B cell (primary cell): Measurements from ENCODE around the gene NDUFV3. TPM values are rescaled to one million over a fixed set of nuclear protein-coding genes. Genes with fewer than 3 reads are reported as not detected.

Experiments used
- ATAC-seq: fragments of 200-7000 bp; cut with Tn5 transposase; one replicate; pipeline ENCODE4 v1.10.0; 2021; ENCODE audit warnings: low read depth, mild to moderate bottlenecking, moderate number of reproducible peaks, moderate library complexity
- CTCF ChIA-PET: fragments of 350-600 bp; sonication (Branson Sonifier 250); formaldehyde crosslinking; loops from one replicate; lab custom pipeline; 2021; ENCODE audit warnings: antibody characterized with exemption, inconsistent platforms; lab: Charles Lee
- POLR2A ChIA-PET: fragments of 350-600 bp; sonication (Branson Sonifier 250); formaldehyde crosslinking; loops from one replicate; lab custom pipeline; 2021; ENCODE audit warnings: antibody characterized with exemption; lab: Charles Lee
- DNase-seq: peaks from one replicate; pipeline ENCODE4 v3.0.0; 2013
- H2AFZ ChIP-seq: 2 replicates; pipeline ENCODE4 v1.6.1; 2012; ENCODE audit warnings: mild to moderate bottlenecking, low read depth, low read length; ENCODE audit not compliant: insufficient read depth, poor library complexity, severe bottlenecking
- H3K27ac ChIP-seq, 2 donors: 1 replicate in 1 of 2; 2 replicates in 1 of 2; pipeline ENCODE4 v1.5.1; 2012 to 2013; ENCODE audit warnings: low read length in 2 of 2, mild to moderate bottlenecking in 2 of 2, moderate library complexity in 1 of 2
- H3K27me3 ChIP-seq, 4 experiments: fragments of 200-600 bp in 1 of 4; sonication (generic) in 1 of 4; replicated peaks in 1 of 4; 1 replicate in 2 of 4; 2 replicates in 2 of 4; pipeline versions ENCODE4 v1.6.1 to v1.7.0; 2013 to 2016; ENCODE audit warnings: low read length in 3 of 4, mild to moderate bottlenecking in 2 of 4, mixed read lengths in 1 of 4, moderate library complexity in 1 of 4; ENCODE audit not compliant: insufficient read depth in 4 of 4, control insufficient read depth in 3 of 4; ENCODE audit errors: control extremely low read depth in 1 of 4
- H3K36me3 ChIP-seq, 2 experiments: replicated peaks in 1 of 2; 1 replicate in 1 of 2; 2 replicates in 1 of 2; pipeline versions ENCODE4 v1.6.1 to v1.7.1; 2013; ENCODE audit warnings: low read length in 1 of 2; ENCODE audit not compliant: insufficient read depth in 2 of 2, control insufficient read depth in 1 of 2; ENCODE audit errors: control extremely low read depth in 1 of 2, extremely low read depth in 1 of 2
- H3K4me1 ChIP-seq, 2 donors: fragments of 200-600 bp in 1 of 2; sonication (generic) in 1 of 2; 1 replicate in 1 of 2; 2 replicates in 1 of 2; pipeline versions ENCODE4 v1.5.1 to v1.6.1; 2013 to 2017; ENCODE audit warnings: low read length in 2 of 2; ENCODE audit not compliant: control insufficient read depth in 2 of 2, insufficient read depth in 2 of 2
- H3K4me2 ChIP-seq: replicated peaks from 2 replicates; pipeline ENCODE3; 2012; ENCODE audit warnings: mild to moderate bottlenecking, low read depth, low read length; ENCODE audit not compliant: poor library complexity, severe bottlenecking
- H3K4me3 ChIP-seq, 5 experiments: fragments of 200-600 bp in 1 of 5; sonication (generic) in 1 of 5; 1 replicate in 3 of 5; 2 replicates in 2 of 5; pipeline versions ENCODE4 v1.5.1 to v1.7.0; 2011 to 2016; ENCODE audit warnings: low read length in 4 of 5, mild to moderate bottlenecking in 4 of 5, low read depth in 2 of 5, control low read depth in 1 of 5, moderate library complexity in 1 of 5; ENCODE audit not compliant: insufficient read depth in 1 of 5; ENCODE audit errors: control extremely low read depth in 1 of 5, extremely low read depth in 1 of 5
- H3K79me2 ChIP-seq: fragments of 200-600 bp; sonication (generic); one replicate; pipeline ENCODE4 v1.6.0; 2016; ENCODE audit warnings: low read length; ENCODE audit not compliant: control insufficient read depth, insufficient read depth
- H3K9ac ChIP-seq: fragments of 200-600 bp; sonication (generic); 2 replicates; pipeline ENCODE4 v1.6.1; 2017; ENCODE audit warnings: mild to moderate bottlenecking, low read length, moderate library complexity
- H3K9me3 ChIP-seq, 3 donors: one replicate each; pipeline versions ENCODE4 v1.6.1 to v1.7.1; 2013; ENCODE audit warnings: low read length in 2 of 3; ENCODE audit not compliant: control insufficient read depth in 2 of 3, insufficient read depth in 1 of 3; ENCODE audit errors: control extremely low read depth in 1 of 3
- H4K20me1 ChIP-seq: 2 replicates; pipeline ENCODE4 v1.6.0; 2012; ENCODE audit warnings: mild to moderate bottlenecking, low read length; ENCODE audit not compliant: insufficient read depth, control insufficient read depth, poor library complexity, severe bottlenecking
- H3K27ac Mint-ChIP-seq: one replicate; pipeline ENCODE4 v1.8.0; 2021; ENCODE audit warnings: mixed read lengths
- H3K27me3 Mint-ChIP-seq: one replicate; pipeline ENCODE4 v1.8.0; 2021; ENCODE audit warnings: mixed read lengths
- H3K4me1 Mint-ChIP-seq: one replicate; pipeline ENCODE4 v1.8.0; 2021; ENCODE audit warnings: mixed read lengths
- H3K4me3 Mint-ChIP-seq: one replicate; pipeline ENCODE4 v1.8.0; 2021; ENCODE audit warnings: mixed read lengths
- H3K9me3 Mint-ChIP-seq: one replicate; pipeline ENCODE4 v1.8.0; 2022; ENCODE audit warnings: mixed read lengths; ENCODE audit not compliant: insufficient read depth
- CTCF ChIP-seq: fragments of 200-600 bp; IDR thresholded peaks from one replicate; pipeline ENCODE4 v1.8.0; 2022; ENCODE audit warnings: antibody characterized with exemption, mild to moderate bottlenecking
- EZH2 ChIP-seq: IDR thresholded peaks from 2 replicates; pipeline ENCODE4 v1.6.1; 2012; ENCODE audit warnings: borderline replicate concordance, low read depth, mild to moderate bottlenecking, moderate library complexity, low read length; ENCODE audit not compliant: insufficient read depth, poor library complexity, severe bottlenecking
- WGBS: methylation state at CpG from one replicate; pipeline ENCODE4 v1.1.5; 2013; ENCODE audit warnings: missing lambda C conversion rate; ENCODE audit not compliant: insufficient coverage; 5-methylcytosine and 5-hydroxymethylcytosine counted together
- intact Hi-C: fragments of 100-400 bp; cut with micrococcal nuclease; formaldehyde crosslinking; loops from one replicate; pipeline ENCODE4 v1.10.0; 2022
- polyA plus RNA-seq: library from polyadenylated mRNA; depleted of rRNA; stranded (reverse); fragments of >200 nt; gene quantifications from 2 replicates; pipeline ENCODE4 v1.2.3, GENCODE V29; 2012
- small RNA-seq: library from RNA; depleted of rRNA; stranded (forward); fragments of <200 nt; gene quantifications from one replicate; pipeline ENCODE3, GENCODE V24; 2012; ENCODE audit warnings: low replicate concordance, low read depth; ENCODE audit not compliant: insufficient read length
- total RNA-seq, 2 donors: library from RNA; stranded (reverse); fragments of 120-200 nt in 1 of 2; gene quantifications; 1 replicate in 1 of 2; 2 replicates in 1 of 2; pipeline versions ENCODE4 v1.2.3 to v1.2.4, GENCODE V29; 2013 to 2022

The NDUFV3 gene
- total and polyA plus RNA-seq, 2 donors (not counting 1 experiment from before 2014, with no cell fraction given) = 14.0 to 29.7 TPM

DNA sequence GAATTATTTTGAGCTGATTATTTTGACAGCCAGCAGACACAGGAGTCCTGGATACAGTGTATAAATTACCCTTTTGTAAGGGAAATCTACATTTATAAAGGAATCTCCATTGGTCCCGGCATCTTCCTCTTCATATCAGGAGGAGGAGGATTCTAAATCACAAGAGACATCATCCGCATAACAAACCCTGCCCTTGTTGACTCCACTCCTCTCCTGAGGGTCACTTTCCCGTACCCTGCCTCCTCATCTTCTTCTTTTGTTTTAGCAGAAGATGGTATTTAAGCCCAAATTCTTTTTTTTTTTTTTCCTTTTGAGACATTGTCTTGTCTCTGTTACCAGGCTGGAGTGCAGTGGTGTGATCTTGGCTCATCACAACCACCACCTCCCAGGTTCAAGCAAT lies 66.6 kb downstream of the NDUFV3 start:
- Histone ChIP-seq H3K9me3 (no peaks in the 10 kb centered on the region), H2AFZ (no peak overlapping the region), H3K4me3 (no peak overlapping the region), H3K27ac (no peak overlapping the region), H4K20me1 (no peaks in the 10 kb centered on the region), H3K4me1 (no peaks in the 10 kb centered on the region), H3K79me2 (no peaks in the 10 kb centered on the region), H3K4me2 (no peak overlapping the region), H3K36me3 (no peaks in the 10 kb centered on the region), H3K27me3 (no peaks in the 10 kb centered on the region), H3K9ac (no peak overlapping the region)
- no peak for DNase-seq
- H3K9me3 Mint-ChIP-seq = no peaks in the 10 kb centered on the region
- no peak for ATAC-seq
- TF ChIP-seq EZH2 (no peak), CTCF (no peak)
- no peak overlapping the region for H3K27ac Mint-ChIP-seq
- ChIA-PET POLR2A (no interaction called here), CTCF (interaction anchor here (0.6 kb wide), 1 partner anchor 32 kb away, joined by 5 read pairs; no protein-coding TSS in a partner anchor)
- H3K4me3 Mint-ChIP-seq = no peak overlapping the region
- no CpG with 5 or more reads among the region's 3 CpGs for WGBS
- no peaks in the 10 kb centered on the region for H3K27me3 Mint-ChIP-seq
- no peaks in the 10 kb centered on the region for H3K4me1 Mint-ChIP-seq
- intact Hi-C loops = no loop called here

DNA sequence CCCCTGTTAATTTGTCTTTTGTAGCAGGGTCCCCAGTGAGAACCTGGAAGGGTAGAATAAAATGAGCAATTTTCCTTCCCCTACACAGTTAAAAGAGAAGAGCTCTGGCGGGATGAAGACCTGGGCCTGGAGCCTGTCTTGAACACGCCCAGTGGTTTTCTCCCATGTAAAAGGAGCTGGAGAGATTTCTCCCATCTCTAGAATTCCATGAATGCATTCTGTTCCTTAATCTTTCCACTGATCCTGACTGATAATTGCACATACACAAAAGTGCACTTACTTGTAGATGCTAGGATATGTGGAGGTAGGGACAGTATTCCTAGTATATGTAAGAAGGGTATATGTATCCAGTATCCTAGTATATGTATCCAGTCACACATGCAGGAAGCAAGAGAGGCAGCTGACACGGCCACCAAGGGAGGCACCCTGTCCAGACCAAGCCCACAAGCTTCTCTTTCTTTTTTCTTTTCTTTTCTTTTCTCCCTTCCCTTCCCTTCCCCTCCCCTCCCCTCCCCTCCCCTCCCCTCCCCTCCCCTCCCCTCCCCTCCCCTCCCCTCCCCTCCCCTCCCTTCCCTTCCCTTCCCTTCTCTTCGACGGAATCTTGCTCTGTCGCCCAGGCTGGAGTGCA lies 69.4 kb downstream of the NDUFV3 start:
- CTCF ChIA-PET = no interaction called here
- no peak for DNase-seq

More for the DNA sequence above, 69.4 kb downstream of the NDUFV3 start:
- no peak overlapping the region for H3K27ac ChIP-seq
- H3K9ac ChIP-seq = no peak overlapping the region
- no peaks in the 10 kb centered on the region for H3K4me1 ChIP-seq
- H3K4me3 ChIP-seq = no peak overlapping the region
- no peak overlapping the region for H3K4me2 ChIP-seq
- Mint-ChIP-seq H3K4me3 (no peak overlapping the region), H3K27me3 (no peaks in the 10 kb centered on the region), H3K4me1 (no peaks in the 10 kb centered on the region), H3K9me3 (no peaks in the 10 kb centered on the region), H3K27ac (no peak overlapping the region)
- intact Hi-C loops = no loop called here
- WGBS = no CpG with 5 or more reads among the region's 6 CpGs
- POLR2A ChIA-PET = interaction anchor here (0.7 kb wide), 1 partner anchor 109 kb away, joined by 3 read pairs; no protein-coding TSS in a partner anchor
- TF ChIP-seq EZH2 (no peak), CTCF (no peak)
- no peaks in the 10 kb centered on the region for H3K36me3 ChIP-seq
- H3K27me3 ChIP-seq = no peaks in the 10 kb centered on the region
- H3K79me2 ChIP-seq = no peaks in the 10 kb centered on the region
- no peaks in the 10 kb centered on the region for H3K9me3 ChIP-seq
- H2AFZ ChIP-seq = no peak overlapping the region
- no peaks in the 10 kb centered on the region for H4K20me1 ChIP-seq
- ATAC-seq = no peak

Small RNA genes within 50 kb of the gene (small RNA-seq; reads per million reads assigned to genes)
- gene MIR5692B = not detected

Other genes starting within 250 kb of the NDUFV3 start
- gene PDE9A, start 239.7 kb upstream of the NDUFV3 start, total RNA-seq = 3.5 and 5.8 TPM in 2 replicates
- 0.34 and 0.49 TPM in 2 replicates for gene PDE9A, start 239.7 kb upstream of the NDUFV3 start, polyA plus RNA-seq
- 40.1 TPM in 2 replicates for gene WDR4, start 13.8 kb upstream of the NDUFV3 start, total RNA-seq
- gene WDR4, start 13.8 kb upstream of the NDUFV3 start, polyA plus RNA-seq = 17.7 and 20.1 TPM in 2 replicates
- gene ERVH48-1, start 32.3 kb downstream of the NDUFV3 start, total RNA-seq = not detected in 2 replicates
- not detected in 2 replicates for gene ERVH48-1, start 32.3 kb downstream of the NDUFV3 start, polyA plus RNA-seq
- 25.3 and 29.5 TPM in 2 replicates for gene PKNOX1, start 81.3 kb downstream of the NDUFV3 start, total RNA-seq
- 7.6 and 8.6 TPM in 2 replicates for gene PKNOX1, start 81.3 kb downstream of the NDUFV3 start, polyA plus RNA-seq
- gene CBS, start 182.5 kb downstream of the NDUFV3 start, total RNA-seq = 0.44 and 2.0 TPM in 2 replicates
- 0.15 and 0.43 TPM in 2 replicates for gene CBS, start 182.5 kb downstream of the NDUFV3 start, polyA plus RNA-seq
- gene U2AF1, start 214.3 kb downstream of the NDUFV3 start, total RNA-seq = 103 and 104 TPM in 2 replicates
- 70.9 and 102 TPM in 2 replicates for gene U2AF1, start 214.3 kb downstream of the NDUFV3 start, polyA plus RNA-seq